Karpas-422 (cell line): ENCODE data around the gene AQP2. TPM values are rescaled to one million over a fixed set of nuclear protein-coding genes. Genes with fewer than 3 reads are reported as not detected.

Experiments
- DNase-seq: peaks from one replicate; pipeline ENCODE4 v3.0.0-alpha.2; 2015
- H2AFZ ChIP-seq: fragments of 200-600 bp; sonication (generic); 2 replicates; pipeline ENCODE4 v1.6.1; 2014; ENCODE audit warnings: antibody characterized with exemption, low read length, mixed read lengths
- H3K27ac ChIP-seq: fragments of 200-600 bp; sonication (generic); 2 replicates; pipeline ENCODE4 v1.5.1; 2014; ENCODE audit warnings: mild to moderate bottlenecking, low read length, moderate library complexity
- H3K27me3 ChIP-seq: fragments of 200-600 bp; sonication (generic); 2 replicates; pipeline ENCODE4 v1.6.1; 2014; ENCODE audit warnings: low read length, mixed read lengths
- H3K36me3 ChIP-seq: fragments of 200-600 bp; sonication (generic); 2 replicates; pipeline ENCODE4 v1.6.1; 2014; ENCODE audit warnings: low read length, mixed read lengths; ENCODE audit not compliant: insufficient read depth
- H3K4me1 ChIP-seq: fragments of 200-600 bp; sonication (generic); 2 replicates; pipeline ENCODE4 v1.6.1; 2014; ENCODE audit warnings: mild to moderate bottlenecking, low read length, mixed read lengths
- H3K4me2 ChIP-seq: fragments of 200-600 bp; sonication (generic); 2 replicates; pipeline ENCODE4 v1.6.1; 2014; ENCODE audit warnings: low read length, low read depth, mild to moderate bottlenecking; ENCODE audit not compliant: poor library complexity, severe bottlenecking
- H3K4me3 ChIP-seq: fragments of 200-600 bp; sonication (generic); 2 replicates; pipeline ENCODE4 v1.5.1; 2014; ENCODE audit warnings: mild to moderate bottlenecking, antibody characterized with exemption, low read length, mixed read lengths
- H3K79me2 ChIP-seq: fragments of 200-600 bp; sonication (generic); 2 replicates; pipeline ENCODE4 v1.6.1; 2014; ENCODE audit warnings: mild to moderate bottlenecking, low read length, mixed read lengths
- H3K9ac ChIP-seq: fragments of 200-600 bp; sonication (generic); 2 replicates; pipeline ENCODE4 v1.6.0; 2014; ENCODE audit warnings: low read length
- H3K9me2 ChIP-seq: fragments of 200-600 bp; sonication (generic), shearing (Covaris generic); replicated peaks from 2 replicates; pipeline ENCODE4 v1.6.0; 2014; ENCODE audit warnings: mild to moderate bottlenecking, low read length, moderate library complexity; ENCODE audit not compliant: insufficient read depth
- H3K9me3 ChIP-seq: fragments of 300-700, 200-600 bp; sonication (generic); 2 replicates; pipeline ENCODE4 v1.6.1; 2014; ENCODE audit warnings: low read length, mixed read lengths
- H4K20me1 ChIP-seq: fragments of 200-600 bp; sonication (generic); 2 replicates; pipeline ENCODE4 v1.6.1; 2014; ENCODE audit warnings: mild to moderate bottlenecking, antibody characterized with exemption, low read length, low read depth; ENCODE audit not compliant: insufficient read depth
- total RNA-seq: library from RNA; depleted of rRNA; stranded (reverse); fragments of >200 nt; shearing (Covaris generic); gene quantifications from 2 replicates; pipeline ENCODE4 v1.2.3, GENCODE V29; 2014; ENCODE audit warnings: low replicate concordance

The AQP2 gene
- total RNA-seq, 1 experiment from 2014 or later, result 0.63 TPM

- H3K9me3 ChIP-seq, result no peaks in the 10 kb centered on the region
- H3K27ac ChIP-seq, result peak overlapping the region; percentile 99
- H3K9me2 ChIP-seq, result no peaks in the 10 kb centered on the region
- H3K27me3 ChIP-seq, result no peaks in the 10 kb centered on the region
- H3K36me3 ChIP-seq, result no peaks in the 10 kb centered on the region
- H4K20me1 ChIP-seq, result no peaks in the 10 kb centered on the region
- DNase-seq, result peak; percentile 55
- peak overlapping the region; percentile 87 for H3K9ac ChIP-seq
- H3K4me3 ChIP-seq, result 0 out of 2 replicates have a peak overlapping the region, but pooled peaks have one; percentile 13
- H3K4me1 ChIP-seq, result peaks cover 100% of the 10 kb centered on the region
- H3K79me2 ChIP-seq, result no peaks in the 10 kb centered on the region
- H3K4me2 ChIP-seq, result peak overlapping the region; percentile 81
- no peak overlapping the region for H2AFZ ChIP-seq
Measured at GRCh38 chr12:49946497-49946896, 4.0 kb upstream of the AQP2 start.

- Histone ChIP-seq H2AFZ (no peak overlapping the region), H3K27me3 (no peaks in the 10 kb centered on the region), H3K79me2 (no peaks in the 10 kb centered on the region), H3K27ac (peak overlapping the region; percentile 99), H3K36me3 (no peaks in the 10 kb centered on the region), H4K20me1 (no peaks in the 10 kb centered on the region), H3K9ac (peak overlapping the region; percentile 37), H3K4me2 (peak overlapping the region; percentile 40), H3K4me1 (peaks cover 100% of the 10 kb centered on the region), H3K9me2 (no peaks in the 10 kb centered on the region), H3K4me3 (no peak overlapping the region), H3K9me3 (no peaks in the 10 kb centered on the region)
- peak; percentile 68 for DNase-seq
Measured at GRCh38 chr12:49947593-49948226, 2.8 kb upstream of the AQP2 start.

DNA sequence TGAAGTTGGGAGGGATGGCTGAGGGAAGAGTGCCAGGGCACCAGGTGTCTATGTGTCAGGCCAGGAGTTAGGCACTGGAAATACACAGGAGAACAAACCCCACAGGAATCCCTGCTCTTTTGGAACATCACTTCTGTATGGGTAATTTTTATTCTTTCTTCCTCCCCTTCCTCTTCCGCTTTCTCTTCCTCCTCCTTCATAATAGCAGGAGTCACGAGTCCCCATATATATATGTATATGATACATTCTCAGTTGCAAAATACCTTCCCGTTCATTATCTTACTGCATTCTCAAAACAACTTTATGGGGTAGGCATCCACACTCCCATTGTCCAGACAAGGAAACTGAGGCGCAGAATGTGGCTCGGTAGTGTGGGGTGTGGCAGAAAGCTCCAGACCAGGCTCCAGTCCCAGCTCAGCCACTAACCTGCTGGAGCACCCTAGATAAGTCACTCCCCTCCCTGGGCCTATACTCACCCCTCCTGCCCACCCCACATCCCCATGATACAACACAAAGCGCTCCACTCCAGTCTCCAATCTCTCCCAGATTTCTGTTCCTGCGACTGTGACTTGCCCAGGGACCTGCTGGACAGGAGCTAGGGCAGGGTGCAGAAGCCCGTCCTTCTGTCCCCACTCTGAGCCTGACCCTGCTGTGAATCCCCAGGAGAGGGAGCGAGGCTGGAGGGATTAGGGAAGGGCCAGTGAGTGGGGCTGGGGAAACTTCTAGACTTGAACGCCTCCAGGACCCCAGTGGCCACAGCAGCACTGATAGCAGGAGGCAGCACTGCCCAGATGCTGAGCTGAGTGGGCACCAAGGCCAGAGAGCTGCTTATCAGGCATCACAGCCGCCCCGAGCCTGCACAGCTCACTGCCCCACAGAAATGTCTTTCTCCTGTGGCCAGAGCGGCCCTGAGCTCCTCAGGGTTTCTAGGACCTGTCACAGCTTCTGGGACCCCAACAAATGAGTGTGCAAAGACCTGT lies 1.4 kb upstream of the AQP2 start:
- H4K20me1 ChIP-seq, result no peaks in the 10 kb centered on the region

DNA sequence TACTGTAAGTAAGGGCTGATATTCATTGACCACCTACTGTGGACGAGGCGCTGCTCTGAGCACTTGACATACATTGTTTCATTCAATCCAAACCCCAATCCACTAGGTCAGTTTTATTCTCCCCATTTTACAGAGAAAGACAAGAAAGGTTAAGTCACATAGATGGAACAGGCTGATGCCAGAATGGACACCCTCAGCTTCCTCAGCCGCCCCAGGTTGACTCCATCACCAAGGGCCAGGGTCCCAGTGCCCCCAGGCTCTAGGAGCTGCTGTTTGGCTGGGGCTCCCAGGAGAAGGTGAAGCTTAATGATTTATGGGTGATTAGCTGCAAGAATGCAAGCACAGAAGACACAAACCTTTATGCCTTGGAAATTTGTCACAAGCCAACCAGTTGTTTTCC lies 671 bp upstream of the AQP2 start:
- no peak overlapping the region for H3K4me3 ChIP-seq
- no peaks in the 10 kb centered on the region for H3K36me3 ChIP-seq
- H3K4me2 ChIP-seq, result peak overlapping the region; percentile 62
- H3K9ac ChIP-seq, result peak overlapping the region; percentile 72; the same call in 1 of the 2 replicates
- DNase-seq, result peak; percentile 43
- no peaks in the 10 kb centered on the region for H3K27me3 ChIP-seq
- no peaks in the 10 kb centered on the region for H3K9me2 ChIP-seq
- H3K4me1 ChIP-seq, result peaks cover 100% of the 10 kb centered on the region
- H4K20me1 ChIP-seq, result no peaks in the 10 kb centered on the region
- H3K79me2 ChIP-seq, result no peaks in the 10 kb centered on the region
- H2AFZ ChIP-seq, result no peak overlapping the region
- H3K27ac ChIP-seq, result peak overlapping the region; percentile 99
- no peaks in the 10 kb centered on the region for H3K9me3 ChIP-seq

More for the DNA sequence above, 1.4 kb upstream of the AQP2 start:
- H3K27me3 ChIP-seq, result no peaks in the 10 kb centered on the region
- H3K36me3 ChIP-seq, result no peaks in the 10 kb centered on the region
- H3K9me3 ChIP-seq, result no peaks in the 10 kb centered on the region
- H3K9me2 ChIP-seq, result no peaks in the 10 kb centered on the region
- H3K79me2 ChIP-seq, result no peaks in the 10 kb centered on the region
- DNase-seq, result no peak
- H2AFZ ChIP-seq, result no peak overlapping the region
- no peak overlapping the region for H3K4me3 ChIP-seq
- H3K4me1 ChIP-seq, result peaks cover 100% of the 10 kb centered on the region
- H3K27ac ChIP-seq, result peak overlapping the region; percentile 99
- no peak overlapping the region for H3K4me2 ChIP-seq
- peak overlapping the region; percentile 72; the same call in 1 of the 2 replicates for H3K9ac ChIP-seq

DNA sequence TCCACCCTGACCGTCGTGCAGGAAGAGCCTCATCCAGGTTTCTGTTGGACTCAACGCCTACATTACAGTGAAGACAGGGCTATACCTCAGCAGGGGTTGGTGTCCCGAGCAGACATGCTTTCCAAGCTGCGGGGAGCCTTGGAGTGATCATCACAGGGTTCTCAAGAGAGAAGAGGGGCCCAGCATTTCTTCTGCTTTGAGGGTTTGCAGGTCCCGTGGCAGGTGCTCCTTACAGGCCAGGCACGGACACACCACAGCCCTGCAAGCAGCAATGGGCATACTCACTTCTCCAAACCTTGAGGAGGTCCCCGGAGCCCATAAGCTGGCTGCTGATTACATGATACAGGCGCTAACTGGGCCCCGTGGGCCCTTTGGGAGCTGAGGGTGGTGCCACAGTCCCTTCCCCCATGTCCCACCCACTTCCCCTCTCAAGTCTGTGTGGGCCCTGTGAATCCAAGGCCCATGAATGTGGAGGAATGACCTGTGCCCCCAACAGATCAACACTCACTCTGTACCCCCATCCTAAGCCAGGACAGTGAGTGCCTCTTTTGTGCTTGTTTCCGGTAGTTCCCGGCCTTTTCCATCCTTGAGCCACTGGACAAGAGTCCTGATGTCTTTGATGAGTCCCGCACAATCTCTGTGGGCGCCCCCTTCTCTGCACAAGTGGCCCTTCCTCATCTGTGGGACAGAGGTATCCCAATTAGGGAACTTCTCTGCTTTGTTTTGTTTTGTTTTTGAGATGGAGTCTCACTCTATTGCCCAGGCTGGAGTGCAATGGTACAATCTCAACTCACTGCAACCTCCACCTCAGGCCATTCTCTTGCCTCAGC lies 1.1 kb downstream of the AQP2 start:
- H2AFZ ChIP-seq, result no peak overlapping the region
- DNase-seq, result peak; percentile 92
- peak overlapping the region; percentile 99 for H3K27ac ChIP-seq
- H3K9me3 ChIP-seq, result no peaks in the 10 kb centered on the region
- peaks cover 100% of the 10 kb centered on the region for H3K4me1 ChIP-seq
- no peaks in the 10 kb centered on the region for H4K20me1 ChIP-seq
- peak overlapping the region; percentile 62 for H3K4me2 ChIP-seq
- no peaks in the 10 kb centered on the region for H3K36me3 ChIP-seq
- H3K4me3 ChIP-seq, result peak overlapping the region; percentile 36; the same call in 1 of the 2 replicates
- H3K79me2 ChIP-seq, result no peaks in the 10 kb centered on the region
- H3K27me3 ChIP-seq, result no peaks in the 10 kb centered on the region
- H3K9ac ChIP-seq, result peak overlapping the region; percentile 72
- no peaks in the 10 kb centered on the region for H3K9me2 ChIP-seq

DNA sequence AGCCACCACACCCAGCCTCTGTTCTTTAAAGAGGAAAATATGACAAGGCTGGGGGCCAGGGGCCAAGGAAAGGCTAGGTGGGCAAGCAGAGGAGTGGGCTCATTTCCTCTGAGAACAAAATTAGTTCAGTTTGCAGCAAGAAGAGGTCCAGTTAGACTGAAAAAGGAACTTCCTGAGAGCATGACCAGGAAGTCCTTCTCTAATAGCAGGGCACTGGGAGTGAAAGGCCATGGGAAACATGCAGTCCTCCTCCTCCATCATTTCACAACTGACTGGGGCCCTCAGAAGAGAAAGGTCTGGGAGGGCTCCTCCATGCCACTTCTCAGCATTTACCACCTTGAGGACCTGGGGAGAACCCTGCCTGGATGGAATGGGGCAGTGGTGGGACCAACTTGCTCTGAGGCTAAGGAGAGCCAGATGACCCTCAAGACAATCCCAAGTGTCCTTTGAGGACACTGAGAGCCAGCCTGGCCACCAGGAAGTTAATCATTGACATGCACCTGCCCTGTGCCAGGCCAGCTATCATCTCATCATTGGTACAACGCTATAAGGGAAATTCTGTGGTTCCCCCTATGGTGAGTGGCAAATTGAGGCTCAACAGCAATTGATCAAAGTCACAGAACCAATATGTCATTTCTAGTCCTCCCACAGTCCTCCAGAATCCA lies 2.0 kb downstream of the AQP2 start:
- Histone ChIP-seq H3K79me2 (no peaks in the 10 kb centered on the region), H3K4me3 (no peak overlapping the region), H3K9me2 (no peaks in the 10 kb centered on the region), H3K27ac (peak overlapping the region; percentile 99), H3K4me1 (peaks cover 100% of the 10 kb centered on the region), H3K9ac (peak overlapping the region; percentile 72), H2AFZ (no peak overlapping the region), H3K36me3 (no peaks in the 10 kb centered on the region), H3K27me3 (no peaks in the 10 kb centered on the region), H4K20me1 (no peaks in the 10 kb centered on the region), H3K4me2 (peak overlapping the region; percentile 62), H3K9me3 (no peaks in the 10 kb centered on the region)
- peak; percentile 49 for DNase-seq

- H4K20me1 ChIP-seq, result no peaks in the 10 kb centered on the region
- peak; percentile 58 for DNase-seq
- no peak overlapping the region for H3K4me3 ChIP-seq
- no peaks in the 10 kb centered on the region for H3K9me3 ChIP-seq
- peak overlapping the region; percentile 99 for H3K27ac ChIP-seq
- no peaks in the 10 kb centered on the region for H3K9me2 ChIP-seq
- no peaks in the 10 kb centered on the region for H3K36me3 ChIP-seq
- H2AFZ ChIP-seq, result no peak overlapping the region
- no peaks in the 10 kb centered on the region for H3K27me3 ChIP-seq
- H3K4me2 ChIP-seq, result peak overlapping the region; percentile 2
- H3K79me2 ChIP-seq, result no peaks in the 10 kb centered on the region
- H3K4me1 ChIP-seq, result peaks cover 100% of the 10 kb centered on the region
- H3K9ac ChIP-seq, result peak overlapping the region; percentile 55
Measured at GRCh38 chr12:49953151-49953550, 2.6 kb downstream of the AQP2 start.
